Breast epithelium (tissue), 3 donors: ENCODE results near the gene MYO3B.

Experiments
- CTCF ChIP-seq, 3 donors: fragments of 450-650 bp; IDR thresholded peaks; one replicate each; pipeline ENCODE4 v1.5.1; 2016 to 2017; ENCODE audit warnings: antibody characterized with exemption in 3 of 3, mild to moderate bottlenecking in 3 of 3, moderate library complexity in 3 of 3
- POLR2A ChIP-seq: fragments of 450-650 bp; IDR thresholded peaks from one replicate; pipeline ENCODE4 v1.6.1; 2016; ENCODE audit warnings: antibody characterized with exemption, mild to moderate bottlenecking, moderate library complexity

DNA sequence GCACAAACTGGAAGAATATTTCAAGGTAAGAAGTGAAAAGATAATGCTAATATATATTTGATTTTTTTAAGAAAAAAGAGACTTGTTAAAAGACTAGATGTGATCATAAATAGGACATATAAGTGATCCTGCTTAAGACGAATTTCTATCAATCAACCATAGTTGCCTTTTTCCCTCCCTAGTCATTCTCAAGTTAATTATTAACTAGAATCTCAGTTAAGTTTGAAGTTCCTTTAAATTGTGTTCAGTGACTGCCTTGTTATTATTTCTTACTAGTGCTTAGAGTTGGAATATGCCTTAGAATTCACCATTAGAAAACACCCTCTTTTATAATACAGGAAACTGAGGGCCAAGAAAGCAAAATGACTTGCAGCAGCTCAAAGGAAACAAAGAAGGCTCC, 395.7 kb downstream of the MYO3B start:
- TF ChIP-seq CTCF (IDR thresholded peaks at IDR 0.05) = no peak
- TF ChIP-seq POLR2A = no peak
